GM13977 (cell line): ENCODE results near the gene KCNG1.

Experiments
- DNase-seq: peaks from one replicate; pipeline ENCODE4 v3.0.0; 2012; ENCODE audit warnings: low spot score
- CTCF ChIP-seq: IDR thresholded peaks from 2 replicates; pipeline ENCODE4 v1.5.1; 2012; ENCODE audit warnings: mild to moderate bottlenecking, control low read depth; ENCODE audit not compliant: insufficient read depth; ENCODE audit errors: extremely low read depth, missing control alignments
- in situ Hi-C: fragments of 300-500 bp; cut with MboI; formaldehyde crosslinking; loops from one replicate; pipeline ENCODE4 v1.12.0; 2022; ENCODE audit warnings: low sequenced_read_pairs, low pct_unique_long_range_greater_than_20kb, mixed read lengths, inconsistent platforms; ENCODE audit not compliant: unreplicated experiment

Gene KCNG1

GRCh38 chr20:51036827-51037531 is 14.1 kb upstream of the KCNG1 start:
- in situ Hi-C loops = no loop called here
- no peak for TF ChIP-seq CTCF
- no peak for DNase-seq

- no peak for TF ChIP-seq CTCF
- in situ Hi-C loops = no loop called here
- no peak for DNase-seq
Measured at GRCh38 chr20:51036226-51036625, 13.3 kb upstream of the KCNG1 start.

GRCh38 chr20:51034988-51035656 is 12.2 kb upstream of the KCNG1 start:
- TF ChIP-seq CTCF = no peak
- in situ Hi-C loops = no loop called here
- DNase-seq = no peak

- TF ChIP-seq CTCF = no peak
- in situ Hi-C loops = no loop called here
- DNase-seq = no peak
Measured at GRCh38 chr20:51034476-51034875, 11.6 kb upstream of the KCNG1 start.

- no peak for TF ChIP-seq CTCF
- in situ Hi-C loops = no loop called here
- DNase-seq = no peak
Measured at GRCh38 chr20:51029963-51030920, 7.3 kb upstream of the KCNG1 start.

- no peak for DNase-seq
- in situ Hi-C loops = no loop called here
- no peak for TF ChIP-seq CTCF
Measured at GRCh38 chr20:51029556-51029955, 6.6 kb upstream of the KCNG1 start.
